ENCODE results near the gene DENND10.
A peak's percentile ranks its signal among the peaks of the same experiment; 100 is the strongest.
"Not testable (repeated sequence)": the region's sequence is repeated elsewhere in the genome, so short reads cannot be mapped to it uniquely, and the experiment has no call there.

DENND10 gene

GRCh38 chr10:119103903-119104653 is at the start of gene DENND10:
TSS of gene DENND10 (plus strand) at chr10:119104113. CDS start at chr10:119104143, 30 bp downstream.
- DNase-seq (ENCODE audit: low spot score): peak; percentile 97

- no peak for DNase-seq (ENCODE audit: low spot score)
These were observed 48.4 kb upstream of the DENND10 start for GRCh38 chr10:119055472-119055871.

- no peak for DNase-seq (ENCODE audit: low spot score)
These were observed 45.9 kb upstream of the DENND10 start for GRCh38 chr10:119058010-119058409.

- no peak for DNase-seq (ENCODE audit: low spot score)
These were observed 44.4 kb upstream of the DENND10 start for GRCh38 chr10:119059557-119059956.

GRCh38 chr10:119060107-119060506 is 43.8 kb upstream of the DENND10 start:
- DNase-seq (ENCODE audit: low spot score): no peak

GRCh38 chr10:119061352-119061751 is 42.6 kb upstream of the DENND10 start:
- no peak for DNase-seq (ENCODE audit: low spot score)

GRCh38 chr10:119061926-119062325 is 42.0 kb upstream of the DENND10 start:
- no peak for DNase-seq (ENCODE audit: low spot score)

GRCh38 chr10:119070395-119071165 is 33.3 kb upstream of the DENND10 start:
- DNase-seq (ENCODE audit: low spot score): no peak

- DNase-seq (ENCODE audit: low spot score): no peak
These were observed 30.3 kb upstream of the DENND10 start for GRCh38 chr10:119073584-119073983.

- DNase-seq (ENCODE audit: low spot score): peak; percentile 35
These were observed 25.3 kb upstream of the DENND10 start for GRCh38 chr10:119078422-119079179.

- peak; percentile 79 for DNase-seq (ENCODE audit: low spot score)
These were observed 24.1 kb upstream of the DENND10 start for GRCh38 chr10:119079599-119080520.

GRCh38 chr10:119080521-119081259 is 23.2 kb upstream of the DENND10 start, which contains the start of gene EIF3A:
TSS of gene EIF3A (minus strand) at chr10:119080817. CDS start at chr10:119080676, 141 bp downstream.
- DNase-seq (ENCODE audit: low spot score): peak; percentile 93

- DNase-seq (ENCODE audit: low spot score): no peak
These were observed 19.0 kb upstream of the DENND10 start for GRCh38 chr10:119084896-119085295.

- DNase-seq (ENCODE audit: low spot score): peak; percentile 62
These were observed 16.5 kb upstream of the DENND10 start for GRCh38 chr10:119087271-119087882.

- DNase-seq (ENCODE audit: low spot score): no peak
These were observed 13.7 kb upstream of the DENND10 start for GRCh38 chr10:119090026-119090795.

- no peak for DNase-seq (ENCODE audit: low spot score)
These were observed 12.9 kb upstream of the DENND10 start for GRCh38 chr10:119090968-119091367.

- DNase-seq (ENCODE audit: low spot score): no peak
These were observed 8.3 kb upstream of the DENND10 start for GRCh38 chr10:119095640-119096039.

GRCh38 chr10:119096641-119097415 is 7.1 kb upstream of the DENND10 start:
- not testable (repeated sequence) for DNase-seq (ENCODE audit: low spot score)

GRCh38 chr10:119098576-119098975 is 5.3 kb upstream of the DENND10 start:
- no peak for DNase-seq (ENCODE audit: low spot score)

Measured in germinal center (tissue), 1 donor.